Epithelial cell of alveolus of lung (primary cell): Measurements from ENCODE around the gene OR2D2. TPM values are rescaled to one million over a fixed set of nuclear protein-coding genes. Genes with fewer than 3 reads are reported as not detected.

Experiments
- total RNA-seq: library from RNA; depleted of rRNA; stranded (reverse); fragments of >200 nt; gene quantifications from 2 replicates; pipeline ENCODE4 v1.2.1, GENCODE V29; 2015

OR2D2 gene
- total RNA-seq, result 0.32 TPM in 1 of 2 replicates, not detected in the other

GRCh38 chr11:6892400-6892799, at the start of gene OR2D2:
OR2D2 (minus strand) TSS chr11:6892500; CDS start chr11:6892500, 0 bp downstream.

GRCh38 chr11:6926208-6927029, 34.1 kb upstream of the OR2D2 start, which contains the start of gene ZNF215:
ZNF215 (plus strand) TSS chr11:6926426; CDS start chr11:6932273, 5,847 bp downstream.

GRCh38 chr11:6920702-6921101, 28.4 kb upstream of the OR2D2 start, which contains the start of gene OR2D3:
OR2D3 (plus strand) TSS chr11:6921002; CDS start chr11:6921002, 0 bp downstream.

GRCh38 chr11:6876325-6876724, 16.0 kb downstream of the OR2D2 start, which contains the start of gene OR10A4:
OR10A4 (plus strand) TSS chr11:6876625; CDS start chr11:6876648, 23 bp downstream.

GRCh38 chr11:6862961-6863360, 29.3 kb downstream of the OR2D2 start, which contains the start of gene OR10A2:
OR10A2 (plus strand) TSS chr11:6863057; CDS start chr11:6869755, 6,698 bp downstream.

GRCh38 chr11:6845383-6845782, 46.9 kb downstream of the OR2D2 start, which contains the start of gene OR10A5:
OR10A5 (plus strand) TSS chr11:6845683; CDS start chr11:6845683, 0 bp downstream.

Other genes starting within 250 kb of the OR2D2 start
- gene DCHS1, start 236.7 kb downstream of the OR2D2 start, total RNA-seq, result 18.1 and 20.1 TPM in 2 replicates
- gene MRPL17, start 209.2 kb downstream of the OR2D2 start, total RNA-seq, result 31.9 and 53.4 TPM in 2 replicates
- not detected in 2 replicates for gene OR2AG2, start 120.5 kb downstream of the OR2D2 start, total RNA-seq
- not detected in 2 replicates for gene OR2AG1, start 109.5 kb downstream of the OR2D2 start, total RNA-seq
- gene OR6A2, start 92.8 kb downstream of the OR2D2 start, total RNA-seq, result 0.24 TPM in 1 of 2 replicates, not detected in the other
- gene OR10A5, start 46.8 kb downstream of the OR2D2 start, total RNA-seq, result not detected in 2 replicates
- gene OR10A2, start 29.4 kb downstream of the OR2D2 start, total RNA-seq, result not detected in 2 replicates
- gene OR10A4, start 15.9 kb downstream of the OR2D2 start, total RNA-seq, result not detected in 2 replicates
- not detected in 2 replicates for gene OR2D3, start 28.5 kb upstream of the OR2D2 start, total RNA-seq
- gene ZNF215, start 33.9 kb upstream of the OR2D2 start, total RNA-seq, result 0.80 and 3.0 TPM in 2 replicates
- gene ZNF214, start 127.8 kb upstream of the OR2D2 start, total RNA-seq, result 1.8 and 4.9 TPM in 2 replicates
- under 0.01 TPM in 1 of 2 replicates, not detected in the other for gene NLRP14, start 128.0 kb upstream of the OR2D2 start, total RNA-seq
- not detected in 2 replicates for gene RBMXL2, start 196.5 kb upstream of the OR2D2 start, total RNA-seq